Fibroblast of villous mesenchyme (primary cell): ENCODE results near the gene SNED1. TPM values are rescaled to one million over a fixed set of nuclear protein-coding genes. Genes with fewer than 3 reads are reported as not detected.

ENCODE experiments used
- DNase-seq: peaks from one replicate; pipeline ENCODE4 v3.0.0-alpha.2; 2010; ENCODE audit warnings: low read depth
- H3K4me3 ChIP-seq: 2 replicates; pipeline ENCODE4 v1.5.1; 2011; ENCODE audit warnings: low read depth, mild to moderate bottlenecking, low read length
- total RNA-seq: library from RNA; depleted of rRNA; stranded (reverse); fragments of >200 nt; gene quantifications from 2 replicates; pipeline ENCODE4 v1.2.3, GENCODE V29; 2012
- TF ChIP-seq, protein P1 (sequence below): IDR thresholded peaks from 2 replicates; pipeline ENCODE4 v1.5.1; 2012; ENCODE audit warnings: low read depth, mild to moderate bottlenecking, low read length; ENCODE audit not compliant: insufficient read depth

SNED1 gene
- total RNA-seq, 1 donor, result 6.5 TPM

DNA sequence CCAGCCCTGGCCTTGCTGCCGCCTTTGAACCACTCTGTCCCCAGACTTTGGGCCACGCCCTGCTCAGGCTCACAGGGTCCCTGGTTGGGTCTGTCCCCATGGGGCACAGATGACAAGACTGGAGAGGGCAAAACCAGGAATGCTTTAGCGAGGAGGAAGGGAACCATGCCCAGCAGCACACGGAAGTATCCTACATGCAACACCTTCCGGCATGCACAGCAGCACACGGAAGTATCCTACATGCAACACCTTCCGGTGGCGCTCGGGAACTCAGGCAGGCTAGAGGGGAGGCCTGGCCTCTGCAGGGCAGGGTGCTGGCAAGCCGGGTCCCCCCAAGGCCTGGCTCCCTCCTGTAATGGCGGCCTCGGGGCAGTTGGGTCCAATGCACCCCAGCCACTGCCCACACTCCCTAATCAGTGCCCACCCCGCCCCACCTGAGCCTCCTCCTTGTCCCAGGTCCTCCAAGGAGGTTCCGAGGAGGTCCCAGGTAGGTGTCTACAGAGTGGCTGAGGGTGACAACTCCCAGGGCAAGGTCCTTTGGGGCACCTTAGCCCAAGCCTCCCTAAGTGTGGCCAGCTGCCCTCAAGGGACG is 33.6 kb upstream of the SNED1 start:
- DNase-seq, result no peak
- no peak overlapping the region for H3K4me3 ChIP-seq
- TF ChIP-seq, protein P1, sequence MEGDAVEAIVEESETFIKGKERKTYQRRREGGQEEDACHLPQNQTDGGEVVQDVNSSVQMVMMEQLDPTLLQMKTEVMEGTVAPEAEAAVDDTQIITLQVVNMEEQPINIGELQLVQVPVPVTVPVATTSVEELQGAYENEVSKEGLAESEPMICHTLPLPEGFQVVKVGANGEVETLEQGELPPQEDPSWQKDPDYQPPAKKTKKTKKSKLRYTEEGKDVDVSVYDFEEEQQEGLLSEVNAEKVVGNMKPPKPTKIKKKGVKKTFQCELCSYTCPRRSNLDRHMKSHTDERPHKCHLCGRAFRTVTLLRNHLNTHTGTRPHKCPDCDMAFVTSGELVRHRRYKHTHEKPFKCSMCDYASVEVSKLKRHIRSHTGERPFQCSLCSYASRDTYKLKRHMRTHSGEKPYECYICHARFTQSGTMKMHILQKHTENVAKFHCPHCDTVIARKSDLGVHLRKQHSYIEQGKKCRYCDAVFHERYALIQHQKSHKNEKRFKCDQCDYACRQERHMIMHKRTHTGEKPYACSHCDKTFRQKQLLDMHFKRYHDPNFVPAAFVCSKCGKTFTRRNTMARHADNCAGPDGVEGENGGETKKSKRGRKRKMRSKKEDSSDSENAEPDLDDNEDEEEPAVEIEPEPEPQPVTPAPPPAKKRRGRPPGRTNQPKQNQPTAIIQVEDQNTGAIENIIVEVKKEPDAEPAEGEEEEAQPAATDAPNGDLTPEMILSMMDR, result no peak

DNA sequence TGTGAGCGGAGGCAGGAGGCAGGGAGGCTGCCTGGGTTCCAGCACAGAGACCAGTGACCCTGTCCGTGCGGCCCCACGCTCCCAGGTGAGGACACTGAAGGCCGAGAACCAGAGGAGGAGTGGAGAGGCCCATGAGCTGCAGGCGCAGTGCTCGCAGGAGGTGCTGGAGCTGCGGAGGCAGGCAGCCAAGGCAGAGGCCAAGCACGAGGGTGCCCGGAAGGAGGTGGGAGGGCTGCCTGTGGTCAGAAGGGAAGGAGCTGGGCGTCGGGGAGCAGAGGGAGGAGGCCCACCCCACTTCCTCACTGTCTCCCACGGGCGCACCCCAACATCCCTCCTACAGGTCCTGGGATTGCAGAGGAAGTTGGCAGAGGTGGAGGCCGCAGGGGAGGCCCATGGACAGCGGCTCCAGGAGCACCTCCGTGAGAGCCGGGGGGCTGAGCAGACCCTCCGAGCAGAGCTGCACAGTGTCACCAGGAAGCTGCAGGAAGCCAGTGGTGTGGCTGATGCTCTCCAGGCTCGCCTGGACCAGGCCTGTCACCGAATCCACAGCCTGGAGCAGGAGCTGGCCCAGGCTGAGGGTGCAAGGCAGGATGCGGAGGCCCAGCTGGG is 33.0 kb upstream of the SNED1 start:
- peak; percentile 29 for DNase-seq
- TF ChIP-seq, protein P1, result no peak

DNA sequence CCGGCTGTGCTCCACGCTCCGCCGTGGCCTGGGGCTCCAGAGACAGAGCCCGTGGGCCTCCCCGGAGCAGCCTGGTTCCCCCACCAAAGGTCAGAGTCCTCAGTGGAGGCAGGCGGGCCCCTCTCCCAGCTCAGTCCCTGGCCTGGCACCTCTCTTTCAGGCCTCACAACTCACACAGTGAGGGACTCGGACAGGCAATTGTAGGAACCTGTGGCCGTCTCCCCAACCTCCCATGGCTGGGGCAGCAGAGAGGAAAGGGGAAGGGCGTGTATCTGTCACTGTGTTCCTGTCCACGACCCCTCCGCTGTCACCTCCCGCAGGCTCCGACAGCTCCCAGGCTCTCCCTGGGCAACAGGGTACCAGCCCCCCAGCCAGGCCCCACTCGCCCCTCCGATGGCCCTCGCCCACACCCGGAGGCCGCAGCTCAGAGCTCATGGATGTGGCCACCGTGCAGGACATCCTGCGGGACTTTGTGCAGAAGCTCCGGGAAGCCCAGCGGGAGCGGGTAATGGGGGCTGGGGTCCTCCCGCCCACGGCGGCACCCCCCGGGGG is 32.4 kb upstream of the SNED1 start:
- DNase-seq, result no peak
- TF ChIP-seq, protein P1, result no peak
- H3K4me3 ChIP-seq, result no peak overlapping the region

More for the DNA sequence above, 33.0 kb upstream of the SNED1 start:
- no peak overlapping the region for H3K4me3 ChIP-seq

DNA sequence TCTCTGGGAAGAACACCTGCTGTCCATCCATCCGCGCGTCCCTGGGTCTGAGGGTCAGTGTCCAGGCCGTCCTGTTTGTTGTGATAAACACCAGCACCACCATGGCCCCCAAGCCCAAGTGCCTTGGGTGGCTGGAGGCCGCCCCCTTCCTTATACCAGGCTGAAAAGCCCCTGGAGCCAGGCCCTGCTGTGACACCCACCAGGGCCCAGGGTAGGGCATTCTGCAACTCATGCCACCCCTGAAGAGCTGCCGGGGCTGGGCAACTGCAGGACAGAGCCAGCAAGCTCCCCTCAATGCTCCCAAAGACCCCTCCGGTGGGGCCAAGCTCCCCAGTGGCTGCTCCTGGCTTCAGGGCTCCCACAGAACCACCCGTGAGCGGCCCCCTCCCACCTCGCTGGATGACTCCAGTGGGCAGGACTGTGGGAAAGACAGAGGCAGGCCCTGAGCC is 31.9 kb upstream of the SNED1 start:
- no peak for DNase-seq
- H3K4me3 ChIP-seq, result no peak overlapping the region
- TF ChIP-seq, protein P1, result no peak

DNA sequence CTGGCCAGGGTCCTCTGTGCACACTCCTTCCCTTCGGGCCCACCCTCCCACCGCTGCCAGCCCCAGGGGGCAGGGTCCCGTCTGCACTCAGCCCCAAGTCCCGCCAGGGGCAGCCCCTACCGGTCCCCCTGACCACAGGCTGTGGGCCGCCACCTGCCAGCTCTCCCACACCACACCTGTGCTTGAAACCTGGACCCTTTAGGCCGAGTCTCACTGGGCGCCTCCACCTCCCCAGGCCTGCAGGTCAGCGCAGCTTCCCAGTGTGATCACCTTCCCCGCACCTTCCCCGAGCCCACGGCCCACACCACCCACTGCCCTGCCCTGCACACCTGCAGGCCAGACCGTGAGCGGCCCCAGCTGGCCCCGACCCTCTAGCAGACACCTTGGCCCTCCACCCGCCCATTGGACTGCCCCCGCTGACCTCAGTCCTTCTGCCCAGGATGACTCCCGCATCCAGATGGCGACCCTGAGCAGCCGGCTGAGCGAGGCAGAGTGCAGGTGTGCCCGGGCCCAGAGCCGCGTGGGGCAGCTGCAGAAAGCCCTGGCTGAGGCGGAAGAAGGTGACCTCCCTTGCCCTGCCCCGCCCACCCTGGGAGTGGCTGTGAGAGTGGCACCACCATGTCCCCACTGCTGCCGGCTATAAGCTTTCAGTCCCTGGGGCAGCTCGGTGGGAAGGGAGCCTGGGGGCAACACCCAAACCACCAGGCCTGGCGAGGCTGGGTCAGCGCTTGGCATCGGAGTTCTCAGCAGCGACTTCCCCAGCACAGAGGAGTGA is 31.3 kb upstream of the SNED1 start:
- TF ChIP-seq, protein P1, result no peak
- H3K4me3 ChIP-seq, result no peak overlapping the region
- DNase-seq, result no peak

DNA sequence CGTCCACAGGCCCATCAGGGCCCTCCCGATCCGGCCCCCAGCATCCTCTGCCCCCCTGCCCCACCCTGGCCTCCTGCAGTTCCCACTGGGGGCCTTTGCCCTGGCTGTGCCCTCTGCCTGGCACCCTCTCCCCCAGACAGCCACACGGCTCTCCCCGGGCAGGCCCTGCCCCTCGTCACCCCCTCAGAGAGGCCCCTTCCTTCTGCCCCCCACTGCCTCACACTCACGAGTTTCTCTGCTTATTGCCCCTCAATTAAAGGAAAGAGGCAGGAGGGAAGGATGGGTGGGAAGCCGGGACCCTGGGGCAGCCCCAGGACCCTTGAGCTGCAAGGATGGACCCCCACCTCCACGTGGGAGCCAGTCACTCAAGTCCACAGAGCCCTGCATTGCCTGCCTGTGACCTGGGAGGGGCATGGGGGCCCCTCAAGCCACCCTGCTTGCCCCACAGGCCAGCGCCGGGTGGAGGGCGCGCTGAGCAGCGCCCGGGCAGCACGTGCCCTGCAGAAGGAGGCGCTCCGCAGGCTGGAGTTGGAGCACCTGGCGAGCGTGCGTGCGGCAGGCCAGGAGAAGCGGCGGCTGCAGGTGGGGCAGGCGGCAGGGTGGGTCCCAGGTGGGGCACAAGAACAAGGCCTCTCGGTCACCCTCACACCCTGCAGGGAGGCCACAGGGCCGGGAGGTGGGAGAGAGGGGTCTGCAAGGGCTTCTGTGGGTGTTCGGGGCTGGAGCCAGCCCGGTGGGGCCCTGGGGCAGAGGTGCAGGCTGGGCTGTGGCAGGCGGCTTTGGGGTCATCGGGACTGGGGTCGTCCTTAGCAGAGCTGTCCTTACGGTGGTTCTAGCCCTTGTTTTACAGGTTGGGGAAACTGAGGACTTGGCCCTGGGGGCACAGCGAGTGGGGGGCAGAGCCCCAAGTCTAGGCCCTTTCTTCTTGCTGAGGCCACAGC is 30.5 kb upstream of the SNED1 start:
- no peak overlapping the region for H3K4me3 ChIP-seq
- no peak for DNase-seq
- TF ChIP-seq, protein P1, result no peak
